Measurements from ENCODE around the gene LRP6.

- TF ChIP-seq, protein P1, sequence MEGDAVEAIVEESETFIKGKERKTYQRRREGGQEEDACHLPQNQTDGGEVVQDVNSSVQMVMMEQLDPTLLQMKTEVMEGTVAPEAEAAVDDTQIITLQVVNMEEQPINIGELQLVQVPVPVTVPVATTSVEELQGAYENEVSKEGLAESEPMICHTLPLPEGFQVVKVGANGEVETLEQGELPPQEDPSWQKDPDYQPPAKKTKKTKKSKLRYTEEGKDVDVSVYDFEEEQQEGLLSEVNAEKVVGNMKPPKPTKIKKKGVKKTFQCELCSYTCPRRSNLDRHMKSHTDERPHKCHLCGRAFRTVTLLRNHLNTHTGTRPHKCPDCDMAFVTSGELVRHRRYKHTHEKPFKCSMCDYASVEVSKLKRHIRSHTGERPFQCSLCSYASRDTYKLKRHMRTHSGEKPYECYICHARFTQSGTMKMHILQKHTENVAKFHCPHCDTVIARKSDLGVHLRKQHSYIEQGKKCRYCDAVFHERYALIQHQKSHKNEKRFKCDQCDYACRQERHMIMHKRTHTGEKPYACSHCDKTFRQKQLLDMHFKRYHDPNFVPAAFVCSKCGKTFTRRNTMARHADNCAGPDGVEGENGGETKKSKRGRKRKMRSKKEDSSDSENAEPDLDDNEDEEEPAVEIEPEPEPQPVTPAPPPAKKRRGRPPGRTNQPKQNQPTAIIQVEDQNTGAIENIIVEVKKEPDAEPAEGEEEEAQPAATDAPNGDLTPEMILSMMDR (IDR thresholded peaks at IDR 0.05) = no peak
- TF ChIP-seq POLR2A (IDR thresholded peaks at IDR 0.05) = no peak
Observed at GRCh38 chr12:12197128-12197527, 69.7 kb downstream of the LRP6 start.
